HepG2 (cell line): ENCODE data around the gene RRM2. TPM values are rescaled to one million over a fixed set of nuclear protein-coding genes. Genes with fewer than 3 reads are reported as not detected.

ENCODE experiments used
- CCAR2 ChIP-seq: fragments of 200-400 bp; formaldehyde crosslinking; optimal IDR thresholded peaks from 2 replicates; pipeline ENCODE3; 2018; ENCODE audit warnings: low read depth, mild to moderate bottlenecking, low read length, moderate library complexity
- CHD2 ChIP-seq: IDR thresholded peaks from 2 replicates; pipeline ENCODE4 v1.6.1; 2011; ENCODE audit warnings: low read depth, low read length, improper control_type of control experiment
- GABPB1 ChIP-seq: IDR thresholded peaks from 2 replicates; pipeline ENCODE4 v1.6.1; 2016; ENCODE audit warnings: mild to moderate bottlenecking, missing genetic modification reagents, moderate library complexity, missing compliant biosample characterization
- KDM4B ChIP-seq: sonication (generic); formaldehyde crosslinking; IDR thresholded peaks from 2 replicates; pipeline ENCODE4 v1.4.0; 2020; ENCODE audit warnings: missing genetic modification reagents
- NCOR1 ChIP-seq: fragments of 200-600 bp; sonication (generic); IDR thresholded peaks from 2 replicates; pipeline ENCODE4 v1.7.0; 2017; ENCODE audit warnings: antibody characterized with exemption, low read length, borderline replicate concordance
- POGZ ChIP-seq: sonication (generic); formaldehyde crosslinking; IDR thresholded peaks from 2 replicates; pipeline ENCODE4 v1.4.0; 2020; ENCODE audit warnings: mild to moderate bottlenecking, missing genetic modification reagents
- RFXAP ChIP-seq: sonication (generic); formaldehyde crosslinking; IDR thresholded peaks from 2 replicates; pipeline ENCODE4 v1.4.0; 2020; ENCODE audit warnings: missing genetic modification reagents, borderline replicate concordance
- SRSF1 ChIP-seq: fragments of 200-400 bp; formaldehyde crosslinking; optimal IDR thresholded peaks from 2 replicates; pipeline ENCODE3; 2017; ENCODE audit warnings: mild to moderate bottlenecking, low read depth, low read length, moderate library complexity
- TARDBP ChIP-seq: sonication (generic); formaldehyde crosslinking; IDR thresholded peaks from 2 replicates; pipeline ENCODE4 v1.8.0; 2022; ENCODE audit warnings: mild to moderate bottlenecking, missing genetic modification reagents
- TIGD3 ChIP-seq: sonication (generic); formaldehyde crosslinking; IDR thresholded peaks from 2 replicates; pipeline ENCODE4 v1.5.1; 2020; ENCODE audit warnings: mild to moderate bottlenecking, missing genetic modification reagents, borderline replicate concordance
- ZBTB38 ChIP-seq: sonication (generic); formaldehyde crosslinking; IDR thresholded peaks from 2 replicates; pipeline ENCODE4 v1.5.1; 2020; ENCODE audit warnings: mild to moderate bottlenecking, missing genetic modification reagents
- ZC3H13 ChIP-seq: sonication (generic); formaldehyde crosslinking; IDR thresholded peaks from 2 replicates; pipeline ENCODE4 v1.8.1; 2023; ENCODE audit warnings: mild to moderate bottlenecking, missing genetic modification reagents, moderate library complexity
- ZNF143 ChIP-seq: sonication (generic); formaldehyde crosslinking; IDR thresholded peaks from 2 replicates; pipeline ENCODE4 v1.4.0; 2020; ENCODE audit warnings: missing genetic modification reagents
- ZNF460 ChIP-seq: sonication (generic); formaldehyde crosslinking; IDR thresholded peaks from 2 replicates; pipeline ENCODE4 v1.5.1; 2020; ENCODE audit warnings: missing genetic modification reagents, mild to moderate bottlenecking, borderline replicate concordance
- ZNF614 ChIP-seq: IDR thresholded peaks from 2 replicates; pipeline ENCODE4 v1.6.1; 2018; ENCODE audit warnings: missing biosample characterization, missing genetic modification reagents, inconsistent platforms, borderline replicate concordance
- polyA plus RNA-seq, 8 experiments: library from polyadenylated mRNA; depleted of rRNA in 3 of 8; stranded (reverse) in 7 of 8; unstranded in 1 of 8; fragments of >200 nt; fragmentation: Illumina TruSeq in 4 of 8; extraction: Trizol in 4 of 8; gene quantifications; 2 replicates each; pipeline versions ENCODE4 v1.2.1 to v1.2.3, GENCODE V29; 2011 to 2016; ENCODE audit warnings: low read depth in 4 of 8, missing spikeins in 1 of 8, mixed read lengths in 1 of 8; ENCODE audit not compliant: insufficient read depth in 1 of 8
- total RNA-seq, 5 experiments: library from RNA; depleted of rRNA; stranded (reverse); fragments of >200 nt; fragmentation: Illumina TruSeq; extraction: Trizol; gene quantifications; 2 replicates each; pipeline ENCODE4 v1.2.3, GENCODE V29; 2016; ENCODE audit warnings: low read depth in 1 of 5
- TF ChIP-seq, protein P1 (sequence below): IDR thresholded peaks from 2 replicates; pipeline ENCODE4 v1.6.1; 2018; ENCODE audit warnings: missing genetic modification reagents
- TF ChIP-seq, protein P2 (sequence below): sonication (generic); formaldehyde crosslinking; conservative IDR thresholded peaks from 2 replicates; pipeline ENCODE4 v1.4.0; 2020; ENCODE audit warnings: missing genetic modification reagents
- TF ChIP-seq, protein P3 (sequence below): sonication (generic); formaldehyde crosslinking; IDR thresholded peaks from 2 replicates; pipeline ENCODE4 v1.8.1; 2022; ENCODE audit warnings: low read depth, mild to moderate bottlenecking, missing genetic modification reagents
- TF ChIP-seq, protein P4 (sequence below): sonication (generic); formaldehyde crosslinking; IDR thresholded peaks from 2 replicates; pipeline ENCODE4 v1.4.0; 2020; ENCODE audit warnings: mild to moderate bottlenecking, low read depth, missing genetic modification reagents
- TF ChIP-seq, protein P5 (sequence below): sonication (generic); formaldehyde crosslinking; conservative IDR thresholded peaks from 2 replicates; pipeline ENCODE4 v1.8.0; 2022; ENCODE audit warnings: missing genetic modification reagents

Gene RRM2
- total and polyA plus RNA-seq, 2 of the 13 experiments (the other 11 are each of a cell fraction or from before 2014, with no cell fraction given): 31.3 to 150 TPM

GRCh38 chr2:10122500-10123280 is at the start of gene RRM2 (continued):
- peak; percentile 85; the same call in 1 of the 2 replicates for TF ChIP-seq TIGD3
- TF ChIP-seq, protein P1, sequence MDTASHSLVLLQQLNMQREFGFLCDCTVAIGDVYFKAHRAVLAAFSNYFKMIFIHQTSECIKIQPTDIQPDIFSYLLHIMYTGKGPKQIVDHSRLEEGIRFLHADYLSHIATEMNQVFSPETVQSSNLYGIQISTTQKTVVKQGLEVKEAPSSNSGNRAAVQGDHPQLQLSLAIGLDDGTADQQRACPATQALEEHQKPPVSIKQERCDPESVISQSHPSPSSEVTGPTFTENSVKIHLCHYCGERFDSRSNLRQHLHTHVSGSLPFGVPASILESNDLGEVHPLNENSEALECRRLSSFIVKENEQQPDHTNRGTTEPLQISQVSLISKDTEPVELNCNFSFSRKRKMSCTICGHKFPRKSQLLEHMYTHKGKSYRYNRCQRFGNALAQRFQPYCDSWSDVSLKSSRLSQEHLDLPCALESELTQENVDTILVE (CRISPR knock-in tag): no peak
- peak; percentile 29 for TF ChIP-seq SRSF1
- TF ChIP-seq, protein P2, sequence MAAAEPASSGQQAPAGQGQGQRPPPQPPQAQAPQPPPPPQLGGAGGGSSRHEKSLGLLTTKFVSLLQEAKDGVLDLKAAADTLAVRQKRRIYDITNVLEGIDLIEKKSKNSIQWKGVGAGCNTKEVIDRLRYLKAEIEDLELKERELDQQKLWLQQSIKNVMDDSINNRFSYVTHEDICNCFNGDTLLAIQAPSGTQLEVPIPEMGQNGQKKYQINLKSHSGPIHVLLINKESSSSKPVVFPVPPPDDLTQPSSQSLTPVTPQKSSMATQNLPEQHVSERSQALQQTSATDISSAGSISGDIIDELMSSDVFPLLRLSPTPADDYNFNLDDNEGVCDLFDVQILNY: peak; percentile 100
- peak; percentile 89 for TF ChIP-seq RFXAP (CRISPR knock-in tag)
- TF ChIP-seq ZNF143 (CRISPR knock-in tag): peak; percentile 54; the same call in 1 of the 2 replicates
- TF ChIP-seq KDM4B: 0 out of 2 replicates have a peak, but pooled peaks have one; percentile 9
- peak; percentile 73 for TF ChIP-seq CHD2
- TF ChIP-seq, protein P3, sequence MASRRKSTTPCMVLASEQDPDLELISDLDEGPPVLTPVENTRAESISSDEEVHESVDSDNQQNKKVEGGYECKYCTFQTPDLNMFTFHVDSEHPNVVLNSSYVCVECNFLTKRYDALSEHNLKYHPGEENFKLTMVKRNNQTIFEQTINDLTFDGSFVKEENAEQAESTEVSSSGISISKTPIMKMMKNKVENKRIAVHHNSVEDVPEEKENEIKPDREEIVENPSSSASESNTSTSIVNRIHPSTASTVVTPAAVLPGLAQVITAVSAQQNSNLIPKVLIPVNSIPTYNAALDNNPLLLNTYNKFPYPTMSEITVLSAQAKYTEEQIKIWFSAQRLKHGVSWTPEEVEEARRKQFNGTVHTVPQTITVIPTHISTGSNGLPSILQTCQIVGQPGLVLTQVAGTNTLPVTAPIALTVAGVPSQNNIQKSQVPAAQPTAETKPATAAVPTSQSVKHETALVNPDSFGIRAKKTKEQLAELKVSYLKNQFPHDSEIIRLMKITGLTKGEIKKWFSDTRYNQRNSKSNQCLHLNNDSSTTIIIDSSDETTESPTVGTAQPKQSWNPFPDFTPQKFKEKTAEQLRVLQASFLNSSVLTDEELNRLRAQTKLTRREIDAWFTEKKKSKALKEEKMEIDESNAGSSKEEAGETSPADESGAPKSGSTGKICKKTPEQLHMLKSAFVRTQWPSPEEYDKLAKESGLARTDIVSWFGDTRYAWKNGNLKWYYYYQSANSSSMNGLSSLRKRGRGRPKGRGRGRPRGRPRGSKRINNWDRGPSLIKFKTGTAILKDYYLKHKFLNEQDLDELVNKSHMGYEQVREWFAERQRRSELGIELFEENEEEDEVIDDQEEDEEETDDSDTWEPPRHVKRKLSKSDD (CRISPR knock-in tag): peak; percentile 95
- peak; percentile 80; the same call in 1 of the 2 replicates for TF ChIP-seq ZBTB38 (CRISPR knock-in tag)
- TF ChIP-seq NCOR1: 0 out of 2 replicates have a peak, but pooled peaks have one; percentile 24
- peak; percentile 63; the same call in 1 of the 2 replicates for TF ChIP-seq ZNF614
- TF ChIP-seq, protein P4, sequence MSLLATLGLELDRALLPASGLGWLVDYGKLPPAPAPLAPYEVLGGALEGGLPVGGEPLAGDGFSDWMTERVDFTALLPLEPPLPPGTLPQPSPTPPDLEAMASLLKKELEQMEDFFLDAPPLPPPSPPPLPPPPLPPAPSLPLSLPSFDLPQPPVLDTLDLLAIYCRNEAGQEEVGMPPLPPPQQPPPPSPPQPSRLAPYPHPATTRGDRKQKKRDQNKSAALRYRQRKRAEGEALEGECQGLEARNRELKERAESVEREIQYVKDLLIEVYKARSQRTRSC (CRISPR knock-in tag): peak; percentile 41; the same call in 1 of the 2 replicates
- TF ChIP-seq GABPB1 (CRISPR knock-in tag): peak; percentile 74; the same call in 1 of the 2 replicates
- TF ChIP-seq TARDBP (CRISPR knock-in tag): peak; percentile 75; the same call in 1 of the 2 replicates
- TF ChIP-seq, protein P5, sequence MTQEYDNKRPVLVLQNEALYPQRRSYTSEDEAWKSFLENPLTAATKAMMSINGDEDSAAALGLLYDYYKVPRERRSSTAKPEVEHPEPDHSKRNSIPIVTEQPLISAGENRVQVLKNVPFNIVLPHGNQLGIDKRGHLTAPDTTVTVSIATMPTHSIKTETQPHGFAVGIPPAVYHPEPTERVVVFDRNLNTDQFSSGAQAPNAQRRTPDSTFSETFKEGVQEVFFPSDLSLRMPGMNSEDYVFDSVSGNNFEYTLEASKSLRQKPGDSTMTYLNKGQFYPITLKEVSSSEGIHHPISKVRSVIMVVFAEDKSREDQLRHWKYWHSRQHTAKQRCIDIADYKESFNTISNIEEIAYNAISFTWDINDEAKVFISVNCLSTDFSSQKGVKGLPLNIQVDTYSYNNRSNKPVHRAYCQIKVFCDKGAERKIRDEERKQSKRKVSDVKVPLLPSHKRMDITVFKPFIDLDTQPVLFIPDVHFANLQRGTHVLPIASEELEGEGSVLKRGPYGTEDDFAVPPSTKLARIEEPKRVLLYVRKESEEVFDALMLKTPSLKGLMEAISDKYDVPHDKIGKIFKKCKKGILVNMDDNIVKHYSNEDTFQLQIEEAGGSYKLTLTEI (CRISPR knock-in tag): peak; percentile 97
- no peak for TF ChIP-seq CCAR2
- peak; percentile 99 for TF ChIP-seq ZC3H13 (CRISPR knock-in tag)
- no peak for TF ChIP-seq ZNF460 (CRISPR knock-in tag)
- peak; percentile 81 for TF ChIP-seq POGZ (CRISPR knock-in tag)
